BE2C (cell line): ENCODE measurements around the gene INSIG2.

ENCODE experiments used
- DNase-seq: peaks from one replicate; pipeline ENCODE4 v3.0.0-alpha.2; 2020
- H3K27me3 ChIP-seq: fragments of 250-450 bp; sonication (Bioruptor Pico); 2 replicates; pipeline ENCODE4 v1.5.1; 2020; ENCODE audit warnings: mild to moderate bottlenecking
- H3K36me3 ChIP-seq: fragments of 250-450 bp; sonication (Bioruptor Pico); 2 replicates; pipeline ENCODE4 v1.5.1; 2020; ENCODE audit warnings: mild to moderate bottlenecking
- H3K4me1 ChIP-seq: fragments of 250-450 bp; sonication (Bioruptor Pico); 2 replicates; pipeline ENCODE4 v1.5.1; 2020
- H3K4me3 ChIP-seq: 2 replicates; pipeline ENCODE4 v1.5.1; 2011; ENCODE audit warnings: low read depth, low read length
- H3K9me3 ChIP-seq: fragments of 250-450 bp; sonication (Bioruptor Pico); 2 replicates; pipeline ENCODE4 v1.5.1; 2020
- TF ChIP-seq, protein P1 (sequence below): IDR thresholded peaks from 2 replicates; pipeline ENCODE4 v1.5.1; 2012; ENCODE audit warnings: mild to moderate bottlenecking, low read depth, low read length

The INSIG2 gene

DNA sequence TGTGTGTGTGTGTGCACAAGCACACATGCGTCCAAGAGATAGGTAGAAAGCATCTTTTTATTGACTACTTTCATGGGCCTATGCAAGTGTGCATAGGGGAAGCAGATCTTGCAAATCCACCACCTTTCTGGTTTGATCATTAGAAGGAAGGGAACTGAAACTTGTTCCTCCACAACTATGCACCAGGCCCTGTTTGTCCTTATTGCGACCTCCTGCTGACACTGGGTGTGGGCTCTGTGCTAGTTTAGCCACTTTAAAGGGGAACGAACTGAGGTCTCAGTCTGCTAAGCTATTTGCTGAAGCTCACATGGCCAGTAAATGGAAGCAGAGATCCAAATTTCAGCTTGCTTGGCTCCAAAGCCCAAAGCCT, 32.1 kb upstream of the INSIG2 start:
- no peak for DNase-seq
- TF ChIP-seq, protein P1, sequence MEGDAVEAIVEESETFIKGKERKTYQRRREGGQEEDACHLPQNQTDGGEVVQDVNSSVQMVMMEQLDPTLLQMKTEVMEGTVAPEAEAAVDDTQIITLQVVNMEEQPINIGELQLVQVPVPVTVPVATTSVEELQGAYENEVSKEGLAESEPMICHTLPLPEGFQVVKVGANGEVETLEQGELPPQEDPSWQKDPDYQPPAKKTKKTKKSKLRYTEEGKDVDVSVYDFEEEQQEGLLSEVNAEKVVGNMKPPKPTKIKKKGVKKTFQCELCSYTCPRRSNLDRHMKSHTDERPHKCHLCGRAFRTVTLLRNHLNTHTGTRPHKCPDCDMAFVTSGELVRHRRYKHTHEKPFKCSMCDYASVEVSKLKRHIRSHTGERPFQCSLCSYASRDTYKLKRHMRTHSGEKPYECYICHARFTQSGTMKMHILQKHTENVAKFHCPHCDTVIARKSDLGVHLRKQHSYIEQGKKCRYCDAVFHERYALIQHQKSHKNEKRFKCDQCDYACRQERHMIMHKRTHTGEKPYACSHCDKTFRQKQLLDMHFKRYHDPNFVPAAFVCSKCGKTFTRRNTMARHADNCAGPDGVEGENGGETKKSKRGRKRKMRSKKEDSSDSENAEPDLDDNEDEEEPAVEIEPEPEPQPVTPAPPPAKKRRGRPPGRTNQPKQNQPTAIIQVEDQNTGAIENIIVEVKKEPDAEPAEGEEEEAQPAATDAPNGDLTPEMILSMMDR: no peak

DNA sequence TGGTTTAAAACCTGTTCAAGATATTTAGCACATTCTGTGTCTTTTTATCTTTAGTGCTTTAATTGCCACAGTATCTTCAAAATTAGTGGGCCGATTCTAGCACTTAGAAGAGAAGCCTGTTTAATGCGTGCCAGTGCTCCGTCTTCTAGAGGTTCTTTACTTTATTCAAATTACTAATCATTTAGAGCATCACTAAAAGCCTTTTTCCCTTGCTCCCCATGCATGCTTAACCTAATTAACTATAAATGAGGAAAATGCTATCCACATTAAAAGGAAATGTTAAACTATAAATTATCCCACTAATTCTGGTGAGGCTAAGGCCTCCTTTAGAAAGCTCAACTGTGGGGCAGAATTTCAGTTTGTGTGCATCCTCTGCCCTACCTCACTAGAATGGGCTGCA, 31.5 kb upstream of the INSIG2 start:
- DNase-seq: no peak
- H3K36me3 ChIP-seq: no peaks in the 10 kb centered on the region
- H3K27me3 ChIP-seq: no peaks in the 10 kb centered on the region
- H3K4me3 ChIP-seq: no peak overlapping the region
- no peaks in the 10 kb centered on the region for H3K4me1 ChIP-seq
- TF ChIP-seq, protein P1: no peak
- H3K9me3 ChIP-seq: no peaks in the 10 kb centered on the region

More for the DNA sequence above, 32.1 kb upstream of the INSIG2 start:
- Histone ChIP-seq H3K36me3 (no peaks in the 10 kb centered on the region), H3K4me3 (no peak overlapping the region), H3K4me1 (no peaks in the 10 kb centered on the region), H3K27me3 (no peaks in the 10 kb centered on the region), H3K9me3 (no peaks in the 10 kb centered on the region)

DNA sequence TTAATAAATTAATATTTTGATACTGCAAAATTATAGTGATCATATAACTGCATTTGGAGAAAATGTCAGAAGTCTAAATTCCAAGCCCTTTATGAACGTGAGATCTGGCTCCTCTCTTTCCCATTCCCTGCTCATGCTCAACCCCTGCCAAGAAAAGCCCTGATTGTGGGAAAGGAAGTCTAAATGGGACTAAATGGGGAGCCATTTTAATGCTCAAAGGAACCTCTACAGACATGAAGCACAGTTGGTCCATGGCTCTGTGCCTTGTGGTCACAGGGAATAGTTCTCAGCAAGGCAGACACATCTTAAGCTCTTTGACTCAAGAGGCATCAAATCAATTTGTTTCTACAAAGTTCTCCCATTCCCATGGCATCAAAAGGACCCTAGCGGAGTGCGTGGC, 29.3 kb upstream of the INSIG2 start:
- Histone ChIP-seq H3K27me3 (no peaks in the 10 kb centered on the region), H3K9me3 (no peaks in the 10 kb centered on the region), H3K4me3 (no peak overlapping the region), H3K36me3 (no peaks in the 10 kb centered on the region), H3K4me1 (no peaks in the 10 kb centered on the region)
- DNase-seq: no peak
- TF ChIP-seq, protein P1: no peak

DNA sequence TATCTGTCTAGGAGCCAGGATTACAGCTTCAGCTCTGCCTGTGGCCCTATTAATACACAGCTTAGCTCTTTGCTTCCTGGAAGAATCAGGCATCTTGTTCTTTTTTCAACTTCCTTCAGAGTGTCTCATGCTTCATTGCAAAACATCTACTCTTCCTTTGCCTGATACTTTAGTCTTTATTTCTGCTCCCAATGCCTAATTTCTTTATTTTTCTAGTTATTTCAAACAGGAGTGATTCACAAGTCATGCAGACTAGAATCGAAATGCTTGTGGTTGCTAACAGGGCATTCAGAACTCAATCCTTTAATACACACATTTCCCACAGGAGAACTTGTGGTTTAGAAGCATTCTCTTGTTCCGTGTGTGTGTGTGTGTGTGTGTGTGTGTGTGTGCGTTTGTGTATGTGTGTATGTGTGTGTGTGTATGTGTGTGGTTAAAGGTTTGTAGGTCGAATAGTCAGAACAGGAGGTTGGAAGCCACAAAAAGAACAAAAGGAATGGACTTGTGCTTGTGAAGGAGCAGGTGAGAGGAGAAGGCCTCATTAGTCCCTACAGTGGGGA, 28.3 kb upstream of the INSIG2 start:
- Histone ChIP-seq H3K4me3 (no peak overlapping the region), H3K36me3 (no peaks in the 10 kb centered on the region), H3K27me3 (no peaks in the 10 kb centered on the region), H3K4me1 (no peaks in the 10 kb centered on the region), H3K9me3 (no peaks in the 10 kb centered on the region)
- no peak for DNase-seq
- TF ChIP-seq, protein P1: no peak

DNA sequence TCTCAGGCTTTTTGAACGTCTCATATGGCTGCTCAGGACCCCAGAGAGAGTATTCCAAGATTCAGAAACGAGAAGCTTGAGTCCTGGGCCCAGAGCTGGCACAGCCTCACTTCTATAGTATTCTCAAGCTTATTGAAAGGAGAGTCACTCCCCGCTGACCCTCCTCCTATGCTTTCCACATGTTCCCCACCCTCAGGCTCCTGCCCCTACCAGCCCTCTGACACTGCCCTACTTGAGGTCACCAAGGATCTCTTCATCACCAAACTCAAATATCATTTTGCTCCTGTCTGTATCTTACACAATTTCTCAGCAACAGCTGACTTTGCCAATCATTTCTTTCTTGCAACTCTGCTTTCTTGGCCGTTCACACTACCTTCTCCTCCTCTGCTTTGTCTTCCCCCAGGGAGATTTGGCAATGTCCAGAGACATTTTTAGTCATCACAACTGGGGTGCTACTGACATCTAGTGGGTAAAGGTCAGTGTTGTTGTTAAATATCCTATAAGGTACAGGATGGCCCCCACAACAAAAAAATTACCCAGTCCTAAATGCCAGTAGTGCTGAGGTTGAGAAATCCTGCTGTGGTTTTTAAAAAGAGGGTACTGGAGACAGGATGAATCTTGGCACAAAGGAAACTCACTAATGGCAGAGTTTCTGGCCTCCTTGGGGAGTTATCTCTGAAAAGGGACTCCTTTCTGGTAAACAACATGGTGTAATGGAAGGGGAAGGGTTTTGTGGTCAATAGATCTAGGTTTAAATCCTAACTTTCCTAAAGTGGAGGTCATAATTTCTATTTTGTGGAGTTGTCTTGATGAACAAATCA, 26.9 kb upstream of the INSIG2 start:
- H3K4me1 ChIP-seq: no peaks in the 10 kb centered on the region
- no peaks in the 10 kb centered on the region for H3K27me3 ChIP-seq
- H3K36me3 ChIP-seq: no peaks in the 10 kb centered on the region
- no peak overlapping the region for H3K4me3 ChIP-seq
- TF ChIP-seq, protein P1: peak; percentile 18; the same call in 1 of the 2 replicates
- DNase-seq: no peak
- no peaks in the 10 kb centered on the region for H3K9me3 ChIP-seq

DNA sequence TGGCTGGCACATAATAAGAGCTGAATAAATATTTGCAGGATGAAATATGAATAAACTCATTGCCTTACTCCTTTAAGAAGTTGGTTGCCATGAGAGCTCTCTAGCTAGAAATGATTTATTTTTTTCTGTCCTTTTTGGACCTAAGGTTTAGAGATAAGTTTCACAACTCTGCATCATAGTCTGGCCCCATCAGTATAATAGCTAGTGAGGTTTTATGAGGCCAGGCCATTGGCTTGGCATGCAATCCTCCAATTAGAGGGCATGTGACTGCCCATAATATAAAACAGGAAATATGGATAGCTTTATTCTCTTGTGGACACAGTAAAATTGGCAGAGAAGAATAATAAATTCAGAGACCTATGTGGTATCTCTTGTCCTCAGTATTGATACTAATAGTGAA, 26.2 kb upstream of the INSIG2 start:
- Histone ChIP-seq H3K4me1 (no peaks in the 10 kb centered on the region), H3K36me3 (no peaks in the 10 kb centered on the region), H3K9me3 (no peaks in the 10 kb centered on the region), H3K4me3 (no peak overlapping the region), H3K27me3 (no peaks in the 10 kb centered on the region)
- no peak for DNase-seq
- TF ChIP-seq, protein P1: no peak
